HL-60 (cell line): ENCODE results near the gene SEC14L5.

ENCODE experiments used
- CTCF ChIP-seq: IDR thresholded peaks from one replicate; pipeline ENCODE4 v1.5.1; 2011; ENCODE audit warnings: low read length, control low read depth, inconsistent platforms; ENCODE audit not compliant: insufficient read depth
- GABPA ChIP-seq: IDR thresholded peaks from 2 replicates; pipeline ENCODE4 v1.6.1; 2012; ENCODE audit warnings: low read depth
- SPI1 ChIP-seq: IDR thresholded peaks from 2 replicates; pipeline ENCODE4 v1.6.1; 2012; ENCODE audit warnings: low read depth, mild to moderate bottlenecking, borderline replicate concordance

- TF ChIP-seq CTCF: no peak
- no peak for TF ChIP-seq GABPA
- TF ChIP-seq SPI1: no peak
Observed at GRCh38 chr16:4981473-4981872, 23.3 kb downstream of the SEC14L5 start.
